Ishikawa (cell line): ENCODE measurements around the gene ZCCHC7.

Source experiments
- CEBPB ChIP-seq: IDR thresholded peaks from 2 replicates; pipeline ENCODE4 v1.6.1; 2012
- CREB1 ChIP-seq: IDR thresholded peaks from 2 replicates; pipeline ENCODE4 v1.6.1; 2012; ENCODE audit warnings: low read depth
- EGR1 ChIP-seq: IDR thresholded peaks from 2 replicates; pipeline ENCODE4 v1.6.1; 2012
- EP300 ChIP-seq: IDR thresholded peaks from 2 replicates; pipeline ENCODE4 v1.6.1; 2012; ENCODE audit warnings: borderline replicate concordance
- FOXM1 ChIP-seq: IDR thresholded peaks from 2 replicates; pipeline ENCODE4 v1.6.1; 2012; ENCODE audit warnings: low read depth, borderline replicate concordance
- NFIC ChIP-seq: IDR thresholded peaks from 2 replicates; pipeline ENCODE4 v1.6.1; 2012
- RAD21 ChIP-seq: IDR thresholded peaks from 2 replicates; pipeline ENCODE4 v1.6.1; 2012; ENCODE audit warnings: low read depth
- REST ChIP-seq: IDR thresholded peaks from 2 replicates; pipeline ENCODE4 v1.6.1; 2012; ENCODE audit warnings: low read depth, mild to moderate bottlenecking
- TAF1 ChIP-seq: IDR thresholded peaks from 2 replicates; pipeline ENCODE4 v1.6.1; 2012; ENCODE audit warnings: low read depth, mild to moderate bottlenecking
- TCF12 ChIP-seq: IDR thresholded peaks from 2 replicates; pipeline ENCODE4 v1.6.1; 2012; ENCODE audit warnings: low read depth
- TEAD4 ChIP-seq: IDR thresholded peaks from 2 replicates; pipeline ENCODE4 v1.6.1; 2012
- USF1 ChIP-seq: IDR thresholded peaks from 2 replicates; pipeline ENCODE4 v1.6.1; 2012
- YY1 ChIP-seq: IDR thresholded peaks from 2 replicates; pipeline ENCODE4 v1.6.1; 2012; ENCODE audit warnings: low read depth
- ZBTB7A ChIP-seq: IDR thresholded peaks from 2 replicates; pipeline ENCODE4 v1.6.1; 2012; ENCODE audit warnings: low read depth
- TF ChIP-seq, protein P1 (sequence below): IDR thresholded peaks from 2 replicates; pipeline ENCODE4 v1.6.1; 2012

Gene ZCCHC7

DNA sequence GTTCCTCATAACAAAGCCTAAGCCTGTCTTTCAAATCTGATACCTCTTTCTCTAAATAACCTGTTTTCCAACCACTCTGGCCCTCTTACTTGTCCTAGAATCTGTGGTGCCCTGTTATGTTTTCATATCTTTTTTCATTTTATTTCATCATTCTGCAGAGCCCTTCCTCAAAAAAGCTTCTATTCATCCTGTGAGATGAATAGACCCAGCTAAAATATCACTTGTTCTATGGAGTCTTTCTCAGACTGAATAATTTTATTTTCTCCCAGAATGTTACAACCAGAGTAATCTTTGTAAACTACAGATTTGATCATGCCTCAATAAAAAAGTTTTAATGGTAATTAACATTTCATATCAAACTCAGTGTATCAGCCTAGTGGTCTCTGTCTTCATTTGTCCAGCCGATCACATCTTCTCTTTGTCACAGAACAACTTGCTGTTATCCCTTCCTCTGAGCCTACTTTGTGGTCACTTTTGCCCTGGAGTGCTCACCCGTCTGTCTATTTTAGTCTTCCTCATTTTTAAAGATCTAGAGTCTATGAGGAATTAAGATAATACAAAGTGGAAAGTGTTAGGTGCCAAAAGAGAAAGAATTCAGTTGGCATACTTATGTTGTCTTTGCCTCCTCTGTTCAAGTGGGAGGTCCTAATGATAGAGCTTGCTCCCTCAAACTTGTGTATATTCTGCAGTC, 77.8 kb downstream of the ZCCHC7 start:
- TF ChIP-seq TEAD4, result no peak
- TF ChIP-seq ZBTB7A, result no peak
- no peak for TF ChIP-seq YY1
- TF ChIP-seq EP300, result no peak
- TF ChIP-seq FOXM1, result no peak
- no peak for TF ChIP-seq RAD21
- no peak for TF ChIP-seq TCF12
- TF ChIP-seq EGR1, result no peak
- no peak for TF ChIP-seq NFIC
- TF ChIP-seq CEBPB, result no peak
- TF ChIP-seq USF1, result no peak
- no peak for TF ChIP-seq REST
- no peak for TF ChIP-seq CREB1
- no peak for TF ChIP-seq TAF1
- TF ChIP-seq, protein P1, sequence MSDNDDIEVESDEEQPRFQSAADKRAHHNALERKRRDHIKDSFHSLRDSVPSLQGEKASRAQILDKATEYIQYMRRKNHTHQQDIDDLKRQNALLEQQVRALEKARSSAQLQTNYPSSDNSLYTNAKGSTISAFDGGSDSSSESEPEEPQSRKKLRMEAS, result no peak

DNA sequence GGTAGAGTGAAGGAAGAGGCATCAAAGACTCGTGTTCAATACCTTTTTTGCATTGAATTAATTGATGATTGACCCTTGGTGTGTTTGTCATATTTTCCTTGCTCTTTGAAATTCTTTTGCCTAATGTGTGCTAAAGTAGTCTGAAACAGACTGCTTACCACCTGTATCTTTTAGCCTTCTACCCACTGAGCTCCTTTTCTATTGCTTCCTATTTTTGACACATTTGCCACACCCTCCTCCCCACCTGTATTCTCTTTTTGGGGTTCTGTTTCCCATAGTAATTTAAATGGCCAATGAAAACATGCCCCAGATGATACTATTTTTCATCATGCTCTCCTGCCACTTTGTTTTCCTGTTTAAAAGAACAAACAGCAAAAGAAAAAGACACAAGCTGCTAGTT, 78.5 kb downstream of the ZCCHC7 start:
- TF ChIP-seq NFIC (no peak), ZBTB7A (no peak), USF1 (no peak), EP300 (no peak), CEBPB (no peak), RAD21 (no peak), REST (no peak), CREB1 (no peak), TAF1 (no peak), EGR1 (no peak), YY1 (no peak), TEAD4 (no peak), TCF12 (no peak), FOXM1 (no peak)
- TF ChIP-seq, protein P1, result no peak

DNA sequence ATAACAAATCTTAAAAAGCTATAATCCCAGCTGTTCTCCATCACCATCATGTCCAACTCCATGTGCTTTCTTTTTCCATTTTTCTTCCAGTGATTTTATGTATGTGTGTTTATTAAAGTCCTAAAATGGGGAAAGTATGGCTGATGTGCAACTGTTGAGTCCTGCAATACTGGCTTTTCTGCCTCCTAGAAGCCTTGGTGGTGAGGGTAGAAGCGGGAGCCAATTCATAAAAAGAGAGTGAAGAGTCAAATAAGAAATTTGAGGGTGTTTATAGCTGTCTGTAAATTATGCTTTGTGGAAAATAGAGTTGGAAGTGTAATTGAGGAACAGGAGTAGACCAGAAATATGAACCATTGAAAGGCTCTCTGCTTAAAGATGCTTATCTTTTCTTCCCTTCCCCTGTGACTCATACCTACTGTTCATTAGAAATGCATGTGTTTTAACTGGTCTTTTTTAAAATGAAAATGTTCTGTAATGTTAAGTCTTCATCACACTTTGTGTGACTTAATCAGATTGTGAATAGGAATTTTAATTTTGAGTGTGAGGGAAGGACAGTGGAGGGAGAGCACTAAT, 80.1 kb downstream of the ZCCHC7 start:
- TF ChIP-seq TEAD4 (no peak), USF1 (no peak), FOXM1 (no peak), EP300 (no peak), CEBPB (no peak), ZBTB7A (no peak), RAD21 (no peak), YY1 (no peak), TAF1 (no peak), TCF12 (no peak), CREB1 (no peak), REST (no peak), NFIC (no peak), EGR1 (no peak)
- TF ChIP-seq, protein P1, result no peak
